ENCODE data around the gene RFC4.

RFC4 gene

GRCh38 chr3:186760897-186761447 is 45.3 kb downstream of the RFC4 start:
- H2AFZ ChIP-seq (ENCODE audit: low read length) = no peak overlapping the region
- H3K27ac ChIP-seq (ENCODE audit: low read depth, low read length, poor library complexity, severe bottlenecking) = no peak overlapping the region
- no peaks in the 10 kb centered on the region for H3K9me3 ChIP-seq (ENCODE audit: low read length)
- H3K4me2 ChIP-seq (ENCODE audit: low read length) = no peak overlapping the region
- H3K79me2 ChIP-seq (ENCODE audit: insufficient read depth, low read length) = no peaks in the 10 kb centered on the region
- H3F3A ChIP-seq (ENCODE audit: insufficient read depth, low read length) = no peaks in the 10 kb centered on the region
- no peaks in the 10 kb centered on the region for H3K36me3 ChIP-seq (ENCODE audit: insufficient read depth, low read length)
- no peaks in the 10 kb centered on the region for H4K20me1 ChIP-seq (ENCODE audit: insufficient read depth, low read length)
- no peaks in the 10 kb centered on the region for H3K9me2 ChIP-seq (ENCODE audit: low read depth, low read length)
- TF ChIP-seq CTCF (IDR thresholded peaks at IDR 0.05; ENCODE audit: low read length) (no peak), EZH2 (IDR thresholded peaks at IDR 0.05; ENCODE audit: borderline replicate concordance, low read length) (no peak)
- no peak overlapping the region for H3K9ac ChIP-seq (ENCODE audit: low read length)
- no peaks in the 10 kb centered on the region for H3K4me1 ChIP-seq (ENCODE audit: insufficient read depth, low read length, severe bottlenecking)
- H3K4me3 ChIP-seq (ENCODE audit: low read depth, low read length, poor library complexity, severe bottlenecking) = no peak overlapping the region
- H3K27me3 ChIP-seq (ENCODE audit: insufficient read depth, low read length) = no peaks in the 10 kb centered on the region

- H3K27me3 ChIP-seq (ENCODE audit: insufficient read depth, low read length) = no peaks in the 10 kb centered on the region
- no peak overlapping the region for H3K4me3 ChIP-seq (ENCODE audit: low read depth, low read length, poor library complexity, severe bottlenecking)
- H4K20me1 ChIP-seq (ENCODE audit: insufficient read depth, low read length) = no peaks in the 10 kb centered on the region
- no peaks in the 10 kb centered on the region for H3K79me2 ChIP-seq (ENCODE audit: insufficient read depth, low read length)
- no peak overlapping the region for H3K9ac ChIP-seq (ENCODE audit: low read length)
- no peak for TF ChIP-seq EZH2 (IDR thresholded peaks at IDR 0.05; ENCODE audit: borderline replicate concordance, low read length)
- no peaks in the 10 kb centered on the region for H3K36me3 ChIP-seq (ENCODE audit: insufficient read depth, low read length)
- no peaks in the 10 kb centered on the region for H3K9me2 ChIP-seq (ENCODE audit: low read depth, low read length)
- no peaks in the 10 kb centered on the region for H3K9me3 ChIP-seq (ENCODE audit: low read length)
- no peak overlapping the region for H3K27ac ChIP-seq (ENCODE audit: low read depth, low read length, poor library complexity, severe bottlenecking)
- no peaks in the 10 kb centered on the region for H3F3A ChIP-seq (ENCODE audit: insufficient read depth, low read length)
- no peak overlapping the region for H3K4me2 ChIP-seq (ENCODE audit: low read length)
- no peaks in the 10 kb centered on the region for H3K4me1 ChIP-seq (ENCODE audit: insufficient read depth, low read length, severe bottlenecking)
- no peak overlapping the region for H2AFZ ChIP-seq (ENCODE audit: low read length)
Observed at GRCh38 chr3:186760141-186760833, 46.0 kb downstream of the RFC4 start.

- Histone ChIP-seq H3K4me3 (ENCODE audit: low read depth, low read length, poor library complexity, severe bottlenecking) (no peak overlapping the region), H3K36me3 (ENCODE audit: insufficient read depth, low read length) (no peaks in the 10 kb centered on the region), H3K27ac (ENCODE audit: low read depth, low read length, poor library complexity, severe bottlenecking) (no peak overlapping the region), H4K20me1 (ENCODE audit: insufficient read depth, low read length) (no peaks in the 10 kb centered on the region), H2AFZ (ENCODE audit: low read length) (no peak overlapping the region), H3K27me3 (ENCODE audit: insufficient read depth, low read length) (no peaks in the 10 kb centered on the region), H3K9me3 (ENCODE audit: low read length) (no peaks in the 10 kb centered on the region), H3K4me1 (ENCODE audit: insufficient read depth, low read length, severe bottlenecking) (no peaks in the 10 kb centered on the region), H3K79me2 (ENCODE audit: insufficient read depth, low read length) (no peaks in the 10 kb centered on the region), H3K9ac (ENCODE audit: low read length) (no peak overlapping the region), H3F3A (ENCODE audit: insufficient read depth, low read length) (no peaks in the 10 kb centered on the region), H3K9me2 (ENCODE audit: low read depth, low read length) (no peaks in the 10 kb centered on the region), H3K4me2 (ENCODE audit: low read length) (no peak overlapping the region)
- TF ChIP-seq EZH2 (IDR thresholded peaks at IDR 0.05; ENCODE audit: borderline replicate concordance, low read length) (no peak), CTCF (IDR thresholded peaks at IDR 0.05; ENCODE audit: low read length) (no peak)
Observed at GRCh38 chr3:186759231-186759930, 46.9 kb downstream of the RFC4 start.

All from OCI-LY1 (cell line).